Stimulated activated CD4-positive, alpha-beta T cell treated with anti-CD3 and anti-CD28 coated beads, Interleukin-15, amount 100 ng/mL, for 48 hours (primary cell): ENCODE results near the gene HMCN2.
"Not testable (repeated sequence)": the region's sequence is repeated elsewhere in the genome, so short reads cannot be mapped to it uniquely, and the experiment has no call there.

Experiments
- DNase-seq, 2 donors: peaks; one replicate each; pipeline ENCODE4 v3.0.0-alpha.2; 2020; ENCODE audit warnings: low read depth in 2 of 2

The HMCN2 gene

DNA sequence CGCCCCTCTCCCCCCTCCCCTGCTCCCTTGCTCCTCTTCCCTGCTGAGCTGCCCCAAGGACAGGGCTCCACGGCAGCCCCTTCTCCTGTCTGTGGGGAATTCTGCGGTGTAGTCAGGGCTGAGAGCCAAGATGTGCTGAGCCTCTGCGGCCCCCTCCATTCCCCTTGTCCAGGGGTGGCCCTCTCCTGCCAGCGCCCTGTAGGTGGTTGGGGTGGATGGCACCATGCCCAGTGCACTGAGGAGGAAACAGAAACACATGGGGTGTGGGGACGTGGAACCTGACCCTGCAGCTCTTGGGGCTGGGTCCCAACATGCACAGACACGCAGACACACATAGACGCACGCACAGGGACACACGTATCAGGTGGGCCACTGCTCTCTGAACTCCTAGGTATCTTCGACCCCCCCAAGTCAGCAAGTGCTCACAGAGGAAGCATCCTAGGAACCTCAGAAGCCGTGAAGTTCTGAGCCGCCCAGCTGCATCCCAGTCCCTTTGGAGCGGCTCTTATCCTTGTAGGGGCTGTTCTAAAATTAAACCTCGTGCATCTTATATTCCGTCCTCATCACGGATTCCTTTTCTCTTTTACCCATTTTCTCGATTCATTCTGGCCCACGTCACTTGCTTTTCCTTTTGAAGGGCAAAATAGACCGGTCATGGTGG, 64.8 kb downstream of the HMCN2 start:
- no peak for DNase-seq

DNA sequence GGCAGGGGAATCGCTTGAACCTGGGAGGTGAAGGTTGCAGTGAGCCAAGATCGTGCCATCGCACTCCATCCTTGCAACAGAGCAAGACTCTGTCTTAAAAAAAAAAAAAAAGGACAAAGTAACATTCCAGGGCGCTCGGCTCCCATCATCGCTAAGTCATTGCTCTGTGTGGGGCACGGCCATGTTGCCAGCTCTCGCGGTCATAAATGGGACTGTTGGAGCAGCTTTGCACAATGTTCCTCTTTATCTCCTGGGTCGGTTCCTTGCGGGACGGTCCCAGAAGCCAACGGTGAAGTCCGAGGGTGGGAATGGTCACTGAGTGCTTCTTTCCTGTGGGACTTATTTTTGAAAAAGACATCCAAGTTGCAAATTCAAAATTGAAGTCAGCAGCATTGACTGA, 65.5 kb downstream of the HMCN2 start:
- DNase-seq: no peak

DNA sequence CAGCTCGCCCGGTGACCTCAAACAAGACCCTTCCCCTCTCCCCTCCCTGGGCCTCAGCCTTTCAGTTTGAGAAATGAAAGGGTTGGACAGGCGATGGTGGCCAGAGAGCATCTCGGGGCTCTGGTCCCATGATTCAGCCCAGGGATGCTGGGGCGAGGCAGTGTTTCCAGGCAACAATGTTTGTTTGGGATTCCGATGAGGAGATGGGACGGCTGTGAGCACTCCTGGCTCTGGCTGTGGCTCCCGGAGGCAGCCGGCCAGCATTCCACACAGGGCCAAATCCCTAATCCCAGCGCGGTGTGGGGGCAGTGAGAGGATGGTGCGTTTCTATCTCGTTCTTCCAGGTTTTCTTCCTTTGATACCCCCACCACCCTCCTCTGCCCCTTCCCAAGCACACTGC, 66.0 kb downstream of the HMCN2 start:
- DNase-seq: no peak

DNA sequence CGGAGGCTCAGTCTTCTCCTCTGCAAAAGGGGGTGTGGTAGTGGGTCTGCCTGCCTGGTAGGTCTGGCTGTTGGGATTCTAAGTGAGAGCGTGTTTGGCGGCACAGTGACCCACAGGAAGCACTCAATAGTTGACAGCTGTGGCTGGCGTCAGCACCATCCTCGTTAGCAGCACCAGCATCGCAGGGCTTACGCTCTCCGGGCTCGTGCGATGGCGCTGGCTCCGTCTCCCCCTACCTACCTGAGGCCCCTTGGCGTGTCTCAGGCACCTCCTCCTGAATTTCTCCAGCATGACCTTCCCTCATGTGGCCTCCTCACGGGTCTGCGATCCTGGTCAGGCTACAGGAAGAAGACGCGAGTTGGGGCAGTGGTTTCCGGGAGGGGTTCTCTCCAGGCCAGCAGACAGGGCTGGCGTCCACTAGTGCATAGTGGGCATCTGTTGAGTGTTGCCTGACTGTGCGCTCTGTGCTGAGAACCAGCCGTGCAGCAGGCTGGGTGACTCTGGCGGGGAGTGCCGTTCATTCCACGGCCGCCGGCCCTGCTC, 66.9 kb downstream of the HMCN2 start:
- no peak for DNase-seq

DNA sequence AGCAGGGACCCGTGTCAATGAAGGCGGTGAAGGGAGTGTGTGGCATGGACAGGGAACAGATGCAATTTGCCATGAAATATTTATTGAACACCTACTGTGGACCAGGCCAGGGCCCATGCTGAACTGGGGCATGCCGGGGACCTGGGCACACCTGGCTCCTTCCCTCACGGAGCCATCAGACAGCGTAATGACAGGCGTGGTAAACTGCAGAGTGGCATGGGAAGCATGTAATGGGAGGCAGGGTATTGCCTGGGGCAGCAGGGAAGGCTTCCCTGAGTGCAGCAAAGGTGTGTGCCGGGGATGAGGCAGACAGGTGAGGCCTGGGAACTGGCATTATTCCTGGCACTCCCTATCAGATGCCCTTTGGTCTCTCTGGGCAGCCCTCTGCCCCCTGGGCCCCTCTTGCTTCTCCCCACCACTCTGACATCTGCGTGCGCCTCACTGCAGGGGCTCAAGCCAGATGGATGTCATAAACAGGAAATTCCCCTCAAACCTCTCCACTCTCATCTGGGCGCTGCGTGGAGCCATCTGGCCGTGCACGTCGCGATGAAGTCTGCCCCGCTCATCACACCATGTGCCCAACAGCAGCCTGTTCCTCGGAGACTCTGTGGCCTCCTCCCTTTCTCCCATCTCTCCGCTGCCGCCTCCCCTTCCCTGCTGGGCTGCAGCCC, 67.6 kb downstream of the HMCN2 start:
- no peak for DNase-seq

DNA sequence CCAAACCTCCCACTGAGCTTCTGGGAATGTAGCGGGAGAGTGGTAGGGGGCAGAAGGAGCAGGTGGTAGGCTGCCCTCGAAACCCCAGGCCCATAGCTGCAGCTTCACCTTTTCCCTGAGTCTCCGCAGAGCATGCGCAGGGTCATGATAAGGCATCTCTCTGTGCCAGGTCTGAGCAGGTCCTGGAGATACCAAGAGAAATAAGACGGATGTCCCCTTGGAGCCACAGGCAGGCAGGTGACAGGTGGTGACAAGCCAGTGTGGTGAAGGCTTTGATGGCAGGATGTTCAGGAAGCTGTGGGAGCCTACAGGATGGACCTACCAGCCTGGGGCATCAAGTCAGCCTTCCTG, 68.1 kb downstream of the HMCN2 start:
- DNase-seq: no peak

DNA sequence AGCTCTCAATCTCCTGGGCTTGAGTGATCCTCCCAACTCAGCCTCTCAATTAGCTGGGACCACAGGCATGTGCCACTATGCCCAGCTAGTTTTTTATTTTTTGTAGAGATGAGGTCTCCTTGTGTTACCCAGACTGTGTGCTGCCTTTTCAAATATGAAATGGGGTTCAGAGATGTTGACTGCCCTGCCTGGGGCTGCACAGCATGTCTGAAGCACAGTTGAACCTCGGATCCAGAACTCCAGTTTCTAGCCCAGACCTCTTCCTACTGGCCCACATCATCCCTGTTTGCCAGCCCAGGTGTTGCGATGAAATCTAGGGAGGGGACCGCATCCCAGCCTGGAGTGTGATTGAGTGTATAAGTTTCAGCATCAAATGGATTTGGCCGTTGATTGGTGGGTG, 69.4 kb downstream of the HMCN2 start:
- no peak for DNase-seq

DNA sequence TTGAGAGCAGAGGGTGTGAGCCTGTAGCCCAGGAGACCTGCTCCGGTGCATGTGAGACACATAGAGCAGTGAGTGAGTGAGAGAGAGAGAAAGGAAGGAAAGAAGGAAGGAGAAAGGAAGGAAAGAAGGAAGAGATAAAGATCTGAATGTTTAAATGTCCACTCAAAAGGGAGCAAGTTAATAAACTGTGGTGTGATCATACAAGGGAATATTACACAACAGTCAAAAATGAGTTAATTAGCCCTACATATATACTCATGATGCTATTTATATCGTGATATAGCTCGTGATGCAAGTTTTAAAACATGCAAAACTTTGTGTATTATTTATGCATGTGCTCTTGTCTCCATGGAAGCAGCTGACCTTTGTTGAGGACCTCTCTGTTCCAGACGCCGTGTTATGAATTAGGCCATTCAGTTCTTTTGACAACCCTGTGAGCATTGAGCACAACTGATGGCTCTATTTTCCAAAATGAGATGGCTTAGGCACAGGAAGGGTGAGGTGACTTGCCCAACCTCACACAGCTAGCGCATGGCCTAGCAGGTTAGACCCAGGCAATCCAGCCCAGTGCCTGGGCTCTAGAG, 70.6 kb downstream of the HMCN2 start:
- DNase-seq: no peak

DNA sequence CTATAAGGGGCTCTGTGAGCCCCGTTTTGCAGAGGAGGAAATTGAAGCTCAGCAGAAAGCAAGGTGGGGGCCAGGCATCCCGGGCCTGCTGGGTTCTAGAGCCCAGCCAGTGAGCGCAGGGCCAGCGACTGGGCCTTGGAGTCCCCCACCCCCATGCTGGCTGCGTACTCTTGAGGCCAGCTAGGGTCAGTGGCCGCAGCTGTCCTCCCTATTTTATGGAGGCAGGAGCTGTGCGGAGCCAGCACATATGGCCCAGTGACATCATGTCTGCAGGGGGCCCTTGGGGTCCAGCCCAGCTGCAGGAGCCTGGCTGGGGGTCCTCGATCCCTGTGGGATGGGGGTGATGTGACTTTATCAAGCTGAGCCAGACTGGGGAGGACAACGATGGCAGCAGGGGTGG, 71.3 kb downstream of the HMCN2 start:
- DNase-seq: no peak

DNA sequence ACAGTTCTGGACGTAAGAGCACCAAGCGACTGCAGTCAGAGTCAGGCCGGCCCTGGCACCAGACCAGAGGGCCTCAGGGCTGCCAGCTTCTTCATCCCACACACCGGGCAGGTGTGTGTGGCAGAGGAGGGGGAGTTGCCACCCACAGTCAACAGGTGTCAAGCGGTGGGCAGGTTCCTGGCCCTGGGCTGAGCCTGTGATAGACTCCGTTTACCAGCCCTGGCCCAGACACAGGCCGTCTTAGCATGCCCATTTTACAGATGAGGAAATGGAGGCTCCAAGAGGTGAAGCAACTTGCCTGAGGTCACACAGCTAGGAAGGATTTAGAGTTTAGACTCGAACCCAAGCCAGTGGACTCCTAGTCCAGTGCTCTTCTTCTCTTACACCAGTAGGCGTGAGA, 71.8 kb downstream of the HMCN2 start:
- DNase-seq: no peak

DNA sequence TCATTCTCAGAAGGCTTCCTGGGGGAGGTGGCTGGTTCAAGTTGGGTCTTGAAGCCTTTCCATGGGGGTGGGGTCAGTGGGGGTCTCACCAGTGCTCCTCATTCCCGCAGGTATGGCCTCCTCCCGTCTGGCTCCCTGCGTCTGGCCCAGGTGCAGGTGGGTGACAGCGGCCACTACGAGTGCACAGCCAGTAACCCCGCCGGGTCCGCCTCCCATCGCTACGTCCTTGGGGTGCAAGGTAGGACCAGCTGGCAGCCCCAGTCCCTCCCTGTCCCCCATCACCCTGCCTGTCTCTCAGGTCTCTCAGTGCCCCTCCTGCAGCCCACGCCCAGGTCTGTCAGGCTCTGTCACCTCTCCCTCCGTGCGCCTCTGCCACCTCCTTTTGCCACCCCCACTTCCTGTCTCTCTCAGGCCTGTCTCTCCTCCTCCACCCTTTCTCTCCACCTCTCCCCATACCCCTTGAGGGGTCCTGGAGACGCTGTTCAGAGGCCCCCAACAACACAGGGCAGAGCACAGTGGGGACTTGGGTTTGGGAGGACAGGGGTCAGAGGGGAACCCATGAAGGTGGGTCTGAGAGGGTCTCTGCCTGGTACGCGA, 72.3 kb downstream of the HMCN2 start:
- DNase-seq: no peak

DNA sequence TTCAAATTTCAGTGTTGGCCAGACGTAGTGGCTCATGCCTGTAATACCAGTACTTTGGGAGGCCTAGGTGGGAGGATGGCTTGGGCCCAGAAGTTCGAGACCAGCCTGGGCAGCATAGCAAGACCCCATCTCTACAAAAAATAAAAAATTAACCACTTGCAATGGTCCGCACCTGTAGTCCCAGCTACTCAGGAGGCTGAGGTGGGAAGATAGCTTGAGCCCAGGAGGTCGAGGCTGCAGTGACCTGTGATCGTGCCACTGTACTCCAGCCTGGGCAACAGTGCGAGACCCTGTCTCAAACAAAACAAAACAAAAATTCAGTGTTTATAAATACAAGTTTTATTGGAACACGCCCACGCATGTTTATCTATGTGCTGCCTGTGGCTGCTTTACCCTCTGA, 73.3 kb downstream of the HMCN2 start:
- DNase-seq: not testable (repeated sequence)

DNA sequence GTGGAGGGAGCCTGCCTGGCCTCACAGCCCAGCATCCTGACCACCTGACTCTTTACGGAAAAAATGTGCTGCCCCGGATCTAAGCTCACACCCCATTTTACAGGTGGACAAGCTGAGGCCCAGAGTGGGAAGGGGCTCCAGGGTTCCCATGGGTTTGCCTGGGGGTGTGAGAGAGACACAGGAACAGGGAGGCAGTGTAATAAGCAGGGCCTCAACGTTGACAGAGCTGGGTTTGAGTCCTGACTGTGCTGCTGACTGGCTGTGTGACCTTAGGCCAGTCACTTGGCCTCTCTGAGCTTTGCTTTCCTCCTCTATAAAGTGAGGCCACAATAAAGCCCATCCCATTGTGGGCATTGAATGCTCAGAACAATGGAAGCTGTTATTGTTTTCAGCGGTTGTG, 73.7 kb downstream of the HMCN2 start:
- no peak for DNase-seq

DNA sequence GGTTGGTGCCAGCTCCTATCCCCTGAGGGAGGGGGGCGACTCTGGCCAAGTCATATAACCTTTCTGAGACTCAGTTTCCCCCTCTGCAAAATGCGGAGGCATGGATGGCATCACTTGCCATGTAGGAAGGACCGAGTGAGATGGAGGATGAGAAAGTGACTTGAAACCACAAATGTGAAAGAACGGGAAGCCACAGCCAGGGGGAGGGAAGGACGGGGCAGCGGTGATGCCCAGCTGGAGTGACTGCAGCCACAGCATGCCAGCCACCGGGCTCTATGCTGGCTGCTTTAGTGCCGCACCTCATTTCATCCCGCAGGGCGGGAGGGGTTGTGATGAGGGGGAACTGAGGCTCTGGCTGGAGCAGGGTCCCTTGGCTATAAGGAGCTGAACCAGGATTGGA, 74.5 kb downstream of the HMCN2 start:
- no peak for DNase-seq

DNA sequence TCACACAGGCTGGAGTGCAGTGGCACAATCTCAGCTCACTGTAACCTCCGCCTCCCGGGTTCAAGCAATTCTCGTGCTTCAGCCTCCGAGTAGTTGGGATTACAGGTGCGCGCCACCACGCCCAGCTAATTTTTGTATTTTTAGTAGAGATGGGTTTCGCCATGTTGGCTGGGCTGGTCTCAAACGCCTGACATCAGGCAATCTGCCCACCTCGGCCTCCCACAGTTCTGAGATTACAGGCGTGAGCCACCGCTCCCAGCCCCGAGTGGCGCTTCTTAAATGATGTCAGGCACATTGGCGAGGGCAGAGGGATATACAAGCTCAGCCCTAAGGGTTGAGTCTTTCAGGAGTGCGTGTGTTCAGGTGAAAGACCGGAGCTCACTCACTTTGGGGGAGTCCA, 75.0 kb downstream of the HMCN2 start:
- not testable (repeated sequence) for DNase-seq

DNA sequence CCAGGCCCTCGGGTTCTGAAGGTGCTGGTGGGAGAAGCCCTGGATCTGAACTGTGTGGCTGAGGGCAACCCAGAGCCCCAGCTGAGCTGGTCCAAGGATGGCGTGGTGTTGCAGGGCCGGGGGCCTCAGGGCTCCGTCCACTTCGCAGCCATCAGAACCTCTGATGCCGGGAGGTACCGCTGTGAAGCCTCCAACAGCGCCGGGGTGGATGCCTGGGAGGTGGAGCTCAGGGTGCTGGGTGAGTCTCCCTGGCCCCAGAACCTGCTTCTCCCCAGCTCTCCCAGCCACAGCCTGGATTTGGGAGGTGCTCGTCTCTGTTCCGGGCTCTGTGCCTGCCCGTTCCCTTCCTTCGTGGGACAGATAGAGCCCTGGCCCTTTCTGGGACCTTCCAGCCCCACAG, 75.6 kb downstream of the HMCN2 start:
- no peak for DNase-seq

DNA sequence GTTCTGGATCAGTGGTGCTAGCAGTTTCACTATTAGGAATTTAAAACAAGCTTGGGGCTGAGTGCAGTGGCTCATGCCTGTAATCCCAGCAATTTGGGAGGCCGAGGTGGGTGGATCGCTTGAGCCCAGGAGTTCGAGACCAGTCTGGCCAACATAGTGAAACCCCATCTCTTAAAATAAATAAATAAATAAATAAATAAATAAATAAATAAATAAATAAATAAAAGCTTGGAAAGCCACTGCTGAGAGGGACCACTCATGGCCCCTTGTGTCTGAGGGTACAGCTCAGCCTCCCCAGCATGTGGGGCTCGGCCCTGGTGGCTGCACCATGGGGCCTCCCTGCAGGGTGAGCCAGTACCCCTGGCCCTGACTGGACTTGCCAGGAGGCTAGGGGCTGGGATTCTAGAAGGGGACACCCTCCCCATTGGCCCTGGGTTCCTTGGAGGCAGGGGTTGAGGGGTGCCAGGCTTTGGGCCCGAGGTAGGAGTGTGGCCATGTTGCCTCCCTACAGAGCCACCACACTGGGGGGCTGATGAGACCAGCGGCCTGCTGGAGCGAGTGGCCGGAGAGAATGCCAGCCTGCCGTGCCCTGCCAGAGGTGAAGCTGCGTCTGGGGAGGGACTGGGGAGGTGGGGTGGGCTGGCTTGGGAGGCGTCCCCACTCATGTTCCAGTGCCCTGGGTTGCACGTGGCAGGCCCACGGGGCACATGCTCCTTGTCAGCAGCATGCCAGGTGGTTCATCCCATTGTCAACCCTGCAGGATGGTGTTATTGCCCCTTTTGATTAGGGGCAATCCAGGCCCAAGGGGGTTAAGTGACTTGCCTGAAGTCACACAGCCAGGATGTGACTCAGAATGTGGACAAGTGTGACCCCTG, 76.5 kb downstream of the HMCN2 start:
- DNase-seq: no peak

DNA sequence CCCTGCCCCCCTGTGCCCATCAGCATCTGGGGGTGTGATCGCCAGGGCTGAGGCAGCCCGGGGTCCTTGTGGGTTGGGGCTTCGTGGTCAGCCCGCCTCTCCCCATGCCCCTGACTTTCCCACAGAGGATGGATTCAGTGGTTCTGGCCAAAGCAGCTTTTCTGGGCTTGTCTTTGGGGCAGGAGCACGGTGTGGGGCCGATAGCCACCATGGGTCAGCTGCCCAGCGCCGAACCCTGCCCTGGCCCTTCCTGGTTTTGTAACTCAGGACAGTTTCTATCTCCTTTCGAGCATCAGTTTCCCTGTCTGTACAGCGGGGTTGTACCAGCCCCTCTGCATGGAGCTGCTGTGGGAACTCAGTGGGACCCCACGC, 77.1 kb downstream of the HMCN2 start:
- no peak for DNase-seq

DNA sequence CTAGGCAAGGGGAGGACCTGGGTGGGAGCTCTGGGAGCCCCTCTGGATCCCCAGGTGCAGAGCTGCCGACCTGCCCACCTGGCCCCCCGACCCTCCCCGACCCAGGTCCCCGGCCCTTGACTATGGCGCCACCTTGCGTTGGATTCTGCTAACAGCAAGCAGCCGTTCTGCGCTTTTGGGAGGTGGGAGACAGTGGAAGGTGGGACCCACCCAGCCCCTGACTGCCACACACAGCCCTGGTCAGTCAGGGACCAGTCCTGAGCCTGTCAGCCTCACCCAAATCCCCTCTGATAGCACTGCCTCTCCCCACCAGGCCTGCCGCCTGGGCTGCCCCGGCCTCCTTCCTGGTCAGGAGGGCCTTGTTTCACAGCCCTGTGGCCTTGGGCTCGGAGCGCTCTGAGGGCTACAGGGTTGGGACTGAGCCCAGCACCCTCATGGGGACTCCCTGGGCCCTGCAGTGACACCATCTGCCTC, 77.9 kb downstream of the HMCN2 start:
- no peak for DNase-seq

DNA sequence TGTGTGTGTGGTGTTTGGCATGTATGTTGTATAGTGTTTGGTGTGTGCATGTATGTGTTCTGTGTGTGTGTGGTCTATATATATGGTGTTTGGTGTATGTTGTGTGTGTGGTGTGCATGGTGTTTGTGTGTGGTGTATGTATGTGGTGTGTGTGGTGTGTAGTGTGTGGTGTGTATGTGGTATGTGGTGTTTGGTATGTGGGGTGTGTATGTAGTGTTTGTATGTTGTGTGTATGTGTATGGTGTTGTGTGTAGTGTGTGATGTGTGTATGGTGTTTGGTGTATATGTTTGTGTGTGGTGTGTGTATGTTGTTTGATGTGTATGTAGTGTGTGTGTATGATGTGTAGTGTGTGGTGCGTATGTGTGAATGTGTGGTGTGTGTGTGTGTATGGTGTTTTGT, 78.8 kb downstream of the HMCN2 start:
- no peak for DNase-seq

DNA sequence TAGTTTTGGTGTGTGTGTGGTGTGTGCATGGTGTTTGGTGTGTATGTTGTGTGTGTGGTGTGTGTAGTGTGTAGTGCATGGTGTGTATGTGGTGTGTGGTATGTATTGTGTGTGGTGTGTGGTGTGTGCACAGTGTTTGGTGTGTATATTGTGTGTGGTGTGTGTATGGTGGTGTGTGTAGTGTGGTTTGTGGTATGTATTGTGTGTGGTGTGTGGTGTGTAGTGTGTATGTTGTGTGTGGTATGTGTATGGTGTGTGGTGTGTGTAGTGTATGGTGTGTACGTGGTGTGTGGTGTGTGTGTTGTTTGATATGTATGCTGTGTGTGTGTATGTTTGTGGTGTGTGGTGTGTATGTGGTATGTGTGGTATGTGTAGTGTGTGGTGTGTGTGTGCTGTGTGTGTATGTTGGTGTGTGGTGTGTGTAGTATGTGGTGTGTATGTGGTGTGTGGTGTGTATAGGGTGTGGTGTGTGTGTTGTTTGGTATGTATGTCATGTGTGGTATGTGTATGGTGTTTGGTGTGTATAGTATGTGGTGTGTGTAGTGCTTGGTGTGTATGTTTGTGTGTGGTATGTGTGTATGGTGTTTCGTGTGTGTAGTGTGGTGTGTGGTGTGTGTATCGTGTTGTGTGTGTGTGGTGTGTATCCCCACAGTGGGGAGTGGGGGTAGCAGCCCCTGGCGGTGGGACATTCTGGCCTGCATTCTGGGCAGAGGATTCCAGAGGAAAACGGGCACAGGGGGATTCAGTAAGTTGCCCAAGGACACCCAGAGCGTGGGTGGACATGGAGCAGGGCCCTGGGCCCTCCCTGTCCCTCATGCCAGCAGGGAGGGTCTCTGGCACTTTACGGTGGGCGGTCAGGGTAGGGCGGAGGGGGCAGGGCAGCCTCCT, 79.7 kb downstream of the HMCN2 start:
- no peak for DNase-seq
